Globus pallidus (tissue), 1 donor: ENCODE results near the gene ITCH.
"Not testable (repeated sequence)": the region's sequence is repeated elsewhere in the genome, so short reads cannot be mapped to it uniquely, and the experiment has no call there.

ENCODE experiments used
- DNase-seq: peaks from one replicate; pipeline ENCODE4 v3.0.0-alpha.2; 2015; ENCODE audit warnings: low spot score

ITCH gene

GRCh38 chr20:34420146-34420545 is 57.1 kb downstream of the ITCH start:
- DNase-seq = no peak

- DNase-seq = no peak
Observed at GRCh38 chr20:34420975-34421374, 57.9 kb downstream of the ITCH start.

DNA sequence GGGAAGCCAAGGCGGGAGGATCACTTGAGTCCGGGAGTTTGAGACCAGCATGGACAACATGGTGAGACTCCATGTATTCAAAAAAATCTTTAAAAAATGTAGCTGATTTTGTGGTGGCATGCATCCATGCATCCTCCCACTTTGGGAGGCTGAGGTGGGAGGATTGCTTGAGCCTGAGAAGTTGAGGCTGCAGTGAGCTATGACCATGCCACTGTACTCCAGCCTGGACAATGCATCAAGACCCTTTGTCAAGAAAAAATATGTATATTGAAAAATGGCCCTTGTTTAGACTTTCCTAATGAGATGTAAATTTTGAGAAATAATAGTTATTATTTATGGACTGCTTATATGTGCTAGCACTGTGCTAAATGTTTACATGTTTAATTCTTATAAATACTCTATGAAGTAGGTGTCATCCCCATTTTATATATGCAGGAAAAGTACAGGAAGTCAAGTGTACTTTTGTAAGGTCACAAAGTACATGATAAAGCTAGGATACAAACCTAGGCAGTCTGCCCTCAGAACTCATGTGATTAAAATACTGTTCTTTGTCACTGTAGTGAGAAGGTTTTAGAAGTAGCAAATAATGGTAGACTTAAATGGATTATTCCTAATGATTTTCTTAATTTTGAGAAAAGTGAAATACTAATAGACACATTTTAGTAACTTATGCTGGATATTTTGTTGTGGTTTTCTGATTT is 58.8 kb downstream of the ITCH start:
- DNase-seq = no peak

DNA sequence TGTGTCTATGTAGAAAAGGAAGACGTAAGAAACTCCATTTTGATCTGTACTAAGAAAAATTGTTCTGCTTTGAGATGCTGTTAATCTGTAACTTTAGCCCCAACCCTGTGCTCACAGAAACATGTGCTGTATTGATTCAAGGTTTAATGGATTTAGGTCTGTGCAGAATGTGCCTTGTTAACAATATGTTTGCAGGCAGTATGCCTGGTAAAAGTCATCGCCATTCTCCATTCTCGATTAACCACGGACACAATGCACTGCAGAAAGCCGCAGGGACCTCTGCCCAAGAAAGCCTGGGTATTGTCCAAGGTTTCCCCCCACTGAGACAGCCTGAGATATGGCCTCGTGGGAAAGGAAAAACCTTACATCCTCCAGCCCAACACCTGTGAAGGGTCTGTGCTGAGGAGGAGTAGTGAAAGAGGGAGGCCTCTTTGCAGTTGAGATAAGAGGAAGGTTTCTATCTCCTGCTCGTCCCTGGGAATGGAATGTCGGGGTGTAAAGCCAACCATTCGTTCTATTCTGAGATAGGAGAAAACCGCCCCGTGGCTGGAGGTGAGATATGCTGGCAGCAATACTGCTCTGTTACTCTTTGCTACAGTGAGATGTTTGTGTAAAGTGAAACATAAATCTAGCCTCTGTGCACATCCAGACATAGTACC is 62.1 kb downstream of the ITCH start:
- DNase-seq = not testable (repeated sequence)

GRCh38 chr20:34426026-34426425 is 63.0 kb downstream of the ITCH start:
- no peak for DNase-seq

DNA sequence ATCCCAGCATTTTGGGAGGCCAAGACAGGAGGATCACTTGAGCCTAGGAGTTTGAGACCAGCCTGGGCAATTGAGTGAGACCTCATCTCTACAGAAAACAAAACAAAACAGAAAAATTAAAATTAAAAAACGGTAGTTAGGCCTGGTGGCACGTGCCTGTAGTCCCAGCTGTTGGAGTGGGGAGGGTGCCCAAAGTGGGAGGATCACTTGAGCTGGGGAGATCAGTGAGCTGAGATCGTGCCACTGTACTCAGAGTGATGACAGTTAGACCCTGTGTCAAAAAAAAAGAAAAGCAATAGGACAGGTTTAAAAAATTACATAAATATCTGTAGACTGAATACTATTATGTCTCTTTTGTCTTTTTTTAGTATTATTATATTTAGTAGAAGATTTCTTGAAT is 64.3 kb downstream of the ITCH start:
- DNase-seq = no peak

- DNase-seq = no peak
Observed at GRCh38 chr20:34427784-34428183, 64.7 kb downstream of the ITCH start.

DNA sequence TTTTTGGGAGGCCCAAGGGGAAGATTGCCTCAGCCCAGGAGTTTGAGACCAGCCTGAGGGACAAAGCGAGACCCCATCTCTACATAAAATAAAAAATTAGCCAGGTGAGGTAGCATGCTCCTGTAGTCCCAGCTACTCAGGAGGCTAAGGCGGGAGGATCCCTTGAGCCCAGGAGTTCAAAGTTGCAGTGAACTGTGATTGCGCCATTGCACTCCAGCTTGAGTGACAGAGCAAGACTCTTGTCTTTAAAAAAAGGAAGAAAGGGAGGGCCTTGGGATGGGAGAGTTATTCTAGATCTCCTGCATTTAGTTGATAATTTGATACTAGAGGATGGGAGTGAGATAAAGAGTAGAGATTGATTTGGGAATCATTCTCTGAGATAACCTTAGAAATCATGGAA is 68.1 kb downstream of the ITCH start:
- DNase-seq = no peak

DNA sequence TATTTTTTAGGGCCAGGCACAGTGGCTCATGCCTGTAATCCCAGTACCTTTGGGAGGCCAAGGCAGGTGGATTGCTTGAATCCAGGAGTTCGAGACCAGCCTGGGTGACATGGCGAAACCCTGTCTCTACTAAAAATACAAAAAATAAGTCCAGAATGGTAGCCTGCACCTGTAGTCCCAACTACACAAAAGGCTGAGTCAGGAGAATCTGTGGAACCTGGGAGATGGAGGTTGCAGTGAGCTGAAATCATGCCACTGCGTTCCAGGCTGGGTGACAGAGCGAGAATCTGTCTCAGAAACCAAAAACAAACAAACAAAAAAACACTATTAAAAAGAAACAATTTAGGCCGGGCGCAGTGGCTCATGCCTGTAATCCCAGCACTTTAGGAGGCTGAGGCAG is 69.6 kb downstream of the ITCH start:
- DNase-seq = not testable (repeated sequence)

- no peak for DNase-seq
Observed at GRCh38 chr20:34433391-34433790, 70.3 kb downstream of the ITCH start.

- no peak for DNase-seq
Observed at GRCh38 chr20:34435589-34435988, 72.5 kb downstream of the ITCH start.

DNA sequence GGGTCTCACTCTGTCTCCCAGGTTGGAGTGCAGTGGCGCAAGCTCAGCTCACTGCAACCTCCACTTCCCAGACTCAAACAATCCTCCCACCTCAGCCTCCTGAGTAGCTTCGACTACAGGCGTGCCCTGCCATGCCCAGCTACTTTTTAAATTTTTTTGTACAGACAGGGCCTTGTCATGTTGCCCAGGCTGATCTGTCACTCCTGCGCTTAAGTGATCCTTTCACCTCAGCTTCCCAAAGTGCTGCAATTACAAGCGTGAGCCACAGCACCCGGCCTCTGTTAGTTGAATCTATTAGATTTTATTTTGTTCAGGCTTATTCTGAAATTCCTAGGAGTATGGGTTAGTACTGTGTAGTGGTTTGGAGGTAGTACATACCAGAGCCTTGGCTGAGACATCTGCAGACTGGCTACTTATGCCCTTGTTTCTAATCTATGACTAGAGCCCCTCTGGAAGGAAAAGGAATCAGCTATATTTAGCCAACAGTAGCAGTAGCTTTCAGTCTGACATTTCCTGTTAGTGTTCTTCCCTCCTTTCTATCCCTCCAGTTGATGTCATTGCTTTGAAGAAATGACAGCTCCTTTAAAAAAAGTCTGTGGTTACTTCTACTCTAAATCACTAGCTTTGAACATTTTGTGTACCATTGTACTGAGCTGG is 74.4 kb downstream of the ITCH start:
- no peak for DNase-seq

DNA sequence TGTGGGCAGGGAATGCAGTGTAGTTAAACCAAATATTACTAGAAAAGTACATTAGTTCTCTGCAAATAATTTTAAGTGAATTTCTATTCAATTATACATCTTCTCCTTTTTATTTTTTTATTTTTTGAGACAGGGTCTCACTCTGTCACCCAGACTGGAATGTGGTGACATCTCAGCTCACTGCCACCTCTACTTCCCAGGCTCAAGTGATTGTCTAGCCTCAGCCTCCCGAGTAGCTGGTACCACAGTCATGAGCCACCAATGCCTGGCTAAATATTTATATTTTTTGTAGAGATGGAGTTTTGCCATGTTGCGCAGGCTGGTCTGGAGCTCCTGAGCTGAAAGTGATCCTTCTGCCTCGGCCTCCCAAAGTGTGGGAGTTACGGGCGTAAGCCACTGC is 76.1 kb downstream of the ITCH start:
- no peak for DNase-seq

DNA sequence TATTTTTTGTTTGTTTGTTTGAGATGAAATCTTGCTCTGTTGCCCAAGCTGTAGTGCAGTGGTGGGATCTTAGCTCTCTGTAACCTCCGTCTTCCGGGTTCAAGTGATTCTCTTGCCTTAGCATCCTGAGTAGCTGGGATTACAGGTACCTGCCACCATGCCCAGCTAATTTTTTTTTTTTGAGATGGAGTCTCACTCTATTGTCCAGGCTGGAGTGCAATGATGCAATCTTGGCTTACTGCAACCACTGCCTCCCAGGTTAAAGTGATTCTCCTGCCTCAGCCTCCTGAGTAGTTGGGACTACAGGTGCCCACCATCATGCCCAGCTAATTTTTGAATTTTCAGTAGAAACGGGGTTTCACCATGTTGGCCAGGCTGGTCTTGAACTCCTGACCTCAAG is 78.3 kb downstream of the ITCH start:
- DNase-seq = not testable (repeated sequence)

GRCh38 chr20:34443546-34443945 is 80.5 kb downstream of the ITCH start:
- DNase-seq = no peak

DNA sequence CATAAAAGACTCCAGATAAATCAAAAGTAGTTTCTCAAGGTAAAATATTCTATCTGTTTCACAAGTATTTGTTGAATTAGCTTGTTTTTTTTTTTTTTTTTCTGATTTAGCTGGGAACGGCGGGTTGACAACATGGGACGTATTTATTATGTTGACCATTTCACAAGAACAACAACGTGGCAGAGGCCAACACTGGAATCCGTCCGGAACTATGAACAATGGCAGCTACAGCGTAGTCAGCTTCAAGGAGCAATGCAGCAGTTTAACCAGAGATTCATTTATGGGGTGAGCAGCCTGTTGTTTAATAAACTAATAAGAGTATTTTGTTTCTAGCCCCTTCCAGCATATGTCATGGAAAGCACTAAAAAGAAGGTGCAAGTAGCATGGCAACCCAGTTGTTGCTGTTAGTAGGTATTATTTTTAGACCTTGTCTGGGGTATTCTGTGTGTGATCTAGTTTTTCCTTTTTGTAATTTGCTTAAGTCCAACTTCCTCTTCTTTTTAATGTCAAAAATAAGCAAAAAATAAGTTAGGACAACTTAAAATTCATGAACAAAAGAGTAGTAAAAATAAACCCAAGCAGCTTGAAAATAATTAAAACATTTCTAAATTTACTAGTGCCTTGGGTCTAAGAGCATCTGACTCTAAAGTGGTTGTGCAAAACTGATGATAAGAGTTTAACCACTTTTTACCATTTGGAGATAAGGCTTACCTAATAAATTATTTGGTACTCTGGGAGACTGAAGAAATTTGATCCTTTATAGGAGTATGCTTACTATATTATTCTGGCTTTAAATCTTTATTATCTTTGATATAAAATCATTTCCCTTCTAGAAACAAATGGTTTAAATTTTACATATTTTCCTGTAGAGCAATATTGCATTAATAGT is 82.3 kb downstream of the ITCH start:
- peak; percentile 64 for DNase-seq

DNA sequence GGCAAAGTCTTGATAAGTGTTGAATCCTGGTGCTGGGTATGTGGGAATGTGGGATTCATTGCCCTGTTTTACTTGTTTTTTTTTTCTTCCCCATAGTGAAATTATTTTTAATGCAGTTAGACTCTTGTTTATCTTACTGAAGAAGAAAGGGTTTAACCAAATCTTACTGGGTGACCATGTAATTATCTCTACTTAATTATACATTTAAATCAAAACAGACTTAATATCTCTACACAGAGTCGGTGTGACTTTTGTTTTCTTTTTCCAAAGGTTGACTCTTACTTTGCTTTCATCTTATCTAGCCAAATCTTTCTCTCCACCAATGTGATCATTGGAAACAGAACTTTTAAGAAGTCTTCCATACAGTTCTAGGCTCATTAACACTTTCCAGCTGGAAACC is 85.4 kb downstream of the ITCH start:
- DNase-seq = no peak

DNA sequence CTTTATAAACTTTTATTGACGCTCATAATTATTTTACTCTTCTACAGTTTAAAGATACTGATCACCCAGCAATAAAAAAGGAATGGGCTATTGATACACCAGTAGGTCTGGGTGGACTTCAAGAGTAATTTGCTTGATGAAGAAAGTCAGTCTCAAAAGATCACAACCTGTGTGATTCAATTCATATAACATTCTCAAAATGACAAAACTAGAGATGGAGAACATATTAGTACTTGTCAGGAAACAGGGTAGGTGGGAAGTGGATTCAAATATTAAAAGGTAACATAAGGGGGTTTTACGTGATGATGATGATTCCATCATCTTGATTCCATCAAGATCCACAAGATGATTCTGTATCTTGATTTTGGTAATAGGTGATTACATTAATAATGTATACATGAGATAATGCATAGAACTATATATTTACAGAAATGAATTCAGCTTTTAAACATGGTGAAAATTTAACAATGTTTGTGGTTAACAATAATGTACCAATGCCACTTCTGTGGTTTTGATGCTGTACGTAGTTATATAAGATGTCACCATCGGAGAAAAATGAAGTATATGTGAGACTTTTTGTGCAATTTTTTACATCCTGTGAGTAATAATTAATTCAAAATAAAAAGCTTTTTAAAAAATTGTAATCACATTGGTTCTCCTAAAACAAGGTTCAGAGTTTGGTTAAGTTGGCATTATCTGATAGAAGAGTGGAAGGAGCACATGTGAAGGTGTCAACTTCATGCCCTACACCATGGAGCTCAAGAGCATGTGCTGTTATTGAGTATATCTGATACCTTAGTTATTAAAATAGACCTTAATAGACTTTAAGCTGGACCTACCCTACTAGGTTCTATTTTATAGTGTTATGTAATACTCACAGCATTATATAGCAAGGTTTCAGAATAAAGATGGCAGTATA is 86.9 kb downstream of the ITCH start:
- no peak for DNase-seq

DNA sequence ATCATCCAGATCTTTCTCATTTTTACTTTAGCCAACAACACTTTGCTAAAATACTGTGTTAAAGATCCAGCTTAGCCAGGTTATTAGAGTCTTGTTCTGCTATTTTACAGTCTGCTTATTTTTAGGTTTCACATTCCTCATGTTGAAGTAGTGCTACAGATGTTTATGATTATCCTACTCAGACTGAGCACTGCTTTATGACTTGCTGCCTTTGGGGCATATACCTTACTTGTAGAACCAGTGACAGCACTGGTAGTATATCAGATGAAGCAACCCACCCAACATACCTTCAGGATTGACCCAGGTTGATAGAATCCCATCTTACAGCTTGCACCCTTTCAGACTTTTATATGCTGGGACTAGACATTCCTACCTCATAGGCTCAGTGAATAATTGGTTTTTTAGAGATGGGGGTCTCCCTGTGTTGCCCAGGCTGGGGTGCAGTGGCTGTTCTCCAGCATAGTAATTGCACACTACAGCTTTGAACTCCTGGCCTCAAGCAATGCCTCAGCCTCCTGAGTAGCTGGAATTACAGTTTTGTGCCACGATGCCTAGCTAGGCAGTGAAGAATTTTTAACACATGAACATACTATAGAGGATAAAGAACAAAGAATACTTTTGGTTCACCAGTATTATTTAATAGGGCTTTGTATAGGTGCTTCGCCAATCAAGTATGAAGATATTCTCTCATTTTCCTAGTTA is 89.4 kb downstream of the ITCH start:
- DNase-seq = no peak

- DNase-seq = no peak
Observed at GRCh38 chr20:34458631-34459030, 95.6 kb downstream of the ITCH start.
